Epidermal melanocyte (primary cell): ENCODE results near the gene BAG1.

Source experiments
- DNase-seq: peaks from one replicate; pipeline ENCODE4 v3.0.0; 2011; ENCODE audit warnings: low spot score; ENCODE audit not compliant: insufficient read length

BAG1 gene

GRCh38 chr9:33264473-33265177, at the start of gene BAG1, which contains the start of gene CHMP5:
BAG1 (minus strand) TSS chr9:33264708.
CHMP5 (plus strand) TSS chr9:33265049; CDS start chr9:33265079, 30 bp downstream.
- peak; percentile 96 for DNase-seq

GRCh38 chr9:33311953-33312352, 47.4 kb upstream of the BAG1 start:
- DNase-seq: no peak

DNA sequence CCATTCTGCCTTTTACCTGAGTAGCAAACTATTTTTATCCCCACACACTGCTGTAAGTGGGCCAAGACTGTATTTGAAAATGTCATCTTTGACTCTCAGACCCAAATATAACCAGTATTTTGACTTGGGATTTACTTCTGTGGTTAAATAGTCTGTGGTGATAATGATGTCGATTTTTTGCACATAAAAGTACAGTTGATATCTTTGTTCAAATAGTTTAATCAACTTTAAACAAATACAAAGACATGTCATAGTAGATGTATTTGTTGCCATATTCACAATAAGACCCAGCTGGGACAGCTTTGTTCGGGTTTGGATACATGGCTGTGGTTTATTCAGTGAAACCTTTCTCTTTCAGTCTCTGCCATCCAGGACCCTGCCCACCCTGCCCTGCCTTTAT, 46.2 kb upstream of the BAG1 start:
- DNase-seq: no peak

DNA sequence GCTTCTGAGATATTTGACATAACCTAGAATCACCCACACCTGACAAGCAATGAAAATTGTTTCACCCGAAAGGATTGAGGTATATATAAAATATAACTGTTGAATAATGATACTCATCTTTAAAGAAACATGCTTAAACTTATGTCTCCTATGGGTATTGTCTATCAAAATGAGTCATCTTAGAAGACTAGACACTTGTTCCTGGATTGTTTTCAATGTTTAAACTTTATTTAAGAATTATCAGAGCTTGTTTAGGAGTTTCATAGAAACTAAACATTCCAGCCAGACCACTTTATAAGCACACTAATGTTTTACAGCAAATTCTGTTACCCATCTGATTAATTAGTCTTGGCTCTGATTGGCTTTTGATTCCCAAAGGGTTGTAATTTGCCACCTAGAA, 45.4 kb upstream of the BAG1 start:
- DNase-seq: no peak

DNA sequence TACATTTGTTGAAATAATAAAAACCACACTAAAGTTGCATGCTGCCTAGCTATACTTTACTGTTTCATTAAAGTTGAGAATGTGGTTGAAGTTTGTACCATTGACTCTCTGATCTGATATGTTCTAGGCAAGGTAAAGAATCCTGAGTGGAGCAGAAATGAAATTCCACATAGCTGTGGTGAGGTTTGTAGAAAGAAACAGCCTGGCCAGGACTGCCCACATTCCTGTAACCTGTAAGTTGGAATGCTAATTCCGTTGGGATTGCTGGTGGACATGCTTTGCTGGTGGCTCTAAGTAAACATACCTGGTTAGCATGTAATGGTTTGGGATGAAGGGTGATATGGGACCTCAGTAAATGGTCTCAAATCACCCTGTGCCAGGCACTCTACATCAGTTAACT, 42.6 kb upstream of the BAG1 start:
- DNase-seq: no peak

- no peak for DNase-seq
Observed at GRCh38 chr9:33306037-33306436, 41.5 kb upstream of the BAG1 start.

DNA sequence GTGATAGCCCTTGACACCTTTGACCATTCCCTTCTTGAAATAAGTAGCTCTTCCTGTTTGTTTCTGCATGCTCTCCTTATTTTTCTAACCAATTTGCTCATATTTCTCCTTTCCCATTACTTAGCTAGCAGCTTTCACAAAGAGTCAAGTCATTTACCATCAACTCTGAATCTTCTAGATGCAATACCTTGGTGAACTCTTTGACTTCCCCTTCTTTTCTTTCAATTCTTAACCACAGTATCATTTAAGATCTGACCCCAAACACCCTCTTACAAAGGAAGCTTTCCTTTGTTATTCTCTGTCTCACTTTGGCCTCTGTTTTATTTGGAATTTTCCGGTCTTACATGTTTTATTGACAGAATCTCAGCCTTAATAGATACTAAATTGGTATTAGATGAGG, 39.9 kb upstream of the BAG1 start:
- DNase-seq: no peak

DNA sequence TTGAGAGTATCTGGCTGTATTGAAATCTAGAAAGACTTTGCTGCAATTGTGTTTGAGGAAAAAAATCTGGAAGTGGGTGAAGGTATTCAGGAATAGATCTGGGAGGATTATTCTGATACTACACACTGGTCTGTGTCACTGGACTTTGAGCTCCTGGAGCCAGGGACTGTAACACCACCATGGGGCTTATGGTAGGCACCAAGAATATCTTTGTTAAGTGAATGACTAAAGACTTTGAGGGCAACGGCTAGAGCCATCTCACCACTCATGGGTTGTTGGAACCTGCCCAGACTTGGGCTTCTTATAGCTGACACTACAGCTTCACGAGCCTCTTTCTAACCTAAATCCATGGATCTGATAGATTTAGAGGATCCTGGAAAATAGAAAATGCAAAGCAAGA, 36.0 kb upstream of the BAG1 start:
- DNase-seq: no peak

- no peak for DNase-seq
Observed at GRCh38 chr9:33297432-33297831, 32.9 kb upstream of the BAG1 start.

GRCh38 chr9:33295571-33295970, 31.1 kb upstream of the BAG1 start:
- no peak for DNase-seq

GRCh38 chr9:33294670-33295432, 30.3 kb upstream of the BAG1 start:
- DNase-seq: no peak

DNA sequence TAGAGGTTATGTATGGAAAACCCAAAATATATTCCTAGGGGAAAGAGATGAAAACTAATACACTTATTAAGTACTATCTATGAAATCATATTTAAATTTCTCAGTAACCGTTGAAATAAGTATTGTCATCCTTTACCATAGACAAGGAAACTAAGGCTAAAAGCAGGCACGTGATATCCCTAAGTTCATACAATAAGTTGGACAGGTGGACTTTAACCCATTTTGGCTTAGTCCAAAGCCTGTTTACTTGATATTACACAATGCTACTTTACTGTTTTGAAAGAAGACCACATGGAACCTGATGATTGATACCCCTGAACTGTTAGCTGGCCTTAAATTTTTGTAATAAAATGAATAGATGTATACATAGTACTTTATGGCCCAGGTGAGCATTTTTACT, 29.3 kb upstream of the BAG1 start:
- no peak for DNase-seq

GRCh38 chr9:33291901-33292300, 27.4 kb upstream of the BAG1 start:
- no peak for DNase-seq

- no peak for DNase-seq
Observed at GRCh38 chr9:33291031-33291397, 26.5 kb upstream of the BAG1 start.

DNA sequence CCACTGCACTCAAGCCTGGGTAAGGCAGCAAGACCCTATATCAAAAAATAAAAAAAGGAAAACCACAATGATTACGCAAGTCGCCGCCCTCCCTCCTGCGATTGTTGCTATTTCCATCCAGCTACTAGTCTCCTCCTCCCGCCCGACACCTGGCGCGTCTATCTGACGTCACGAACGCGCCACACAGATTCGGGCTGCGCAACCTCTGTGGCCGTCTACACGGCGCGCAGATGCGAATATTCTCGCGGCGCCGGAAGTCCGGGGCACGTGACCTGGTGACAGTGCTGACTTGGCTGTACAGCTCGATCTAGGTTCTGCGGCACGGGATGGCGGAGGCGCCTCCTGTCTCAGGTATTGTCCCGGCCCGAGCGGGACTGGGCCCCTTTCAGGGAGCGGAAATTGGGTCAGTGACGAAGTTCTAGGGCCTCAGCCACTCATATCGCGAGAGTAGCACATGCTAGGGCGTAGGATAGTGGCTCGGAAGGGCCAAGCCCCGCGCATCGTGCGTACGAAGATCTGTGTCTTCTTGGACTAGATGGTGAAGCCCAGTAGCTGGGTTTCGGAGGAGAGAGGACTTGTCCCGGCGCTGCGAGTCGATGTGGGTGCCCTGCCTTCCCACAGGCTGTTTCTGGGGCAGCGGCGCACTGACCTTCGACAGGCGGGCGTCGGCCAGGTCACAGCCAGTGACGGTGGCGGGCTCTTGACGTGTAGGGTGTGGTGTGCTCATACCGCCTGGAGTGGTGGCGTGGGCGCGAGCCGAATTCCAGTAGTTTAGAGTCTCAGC, 25.9 kb upstream of the BAG1 start, which contains the start of gene NFX1:
NFX1 (plus strand) TSS at position 270 of the 784 bp plus-strand sequence; CDS start at position 327, 57 bp downstream.
- DNase-seq: peak; percentile 92

- DNase-seq: no peak
Observed at GRCh38 chr9:33289936-33290246, 25.4 kb upstream of the BAG1 start.

GRCh38 chr9:33289496-33289895, 25.0 kb upstream of the BAG1 start:
- DNase-seq: no peak

GRCh38 chr9:33288828-33289483, 24.4 kb upstream of the BAG1 start:
- no peak for DNase-seq

GRCh38 chr9:33288235-33288634, 23.7 kb upstream of the BAG1 start:
- DNase-seq: no peak

DNA sequence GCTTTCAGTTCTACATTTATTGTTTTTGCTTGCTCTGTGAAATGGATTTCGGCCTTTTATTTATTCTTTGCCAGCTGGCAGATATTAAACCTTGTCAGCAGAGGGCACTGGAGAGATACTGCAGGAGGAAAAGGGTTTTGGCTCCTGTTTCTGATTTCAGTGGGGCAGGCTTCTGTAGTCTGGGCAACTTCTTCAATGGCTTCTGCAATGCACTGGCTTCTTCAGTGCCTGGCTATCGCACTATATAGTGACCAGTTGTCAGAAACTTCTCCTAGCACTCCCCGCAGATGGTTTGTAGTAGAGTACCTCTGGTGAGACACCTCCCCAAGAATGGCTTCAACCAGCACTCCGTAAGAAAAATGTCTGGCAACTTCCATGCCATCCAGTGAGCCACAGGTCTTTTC, 22.6 kb upstream of the BAG1 start:
- peak; percentile 75 for DNase-seq

GRCh38 chr9:33285502-33285901, 21.0 kb upstream of the BAG1 start:
- no peak for DNase-seq

GRCh38 chr9:33277484-33277883, 13.0 kb upstream of the BAG1 start:
- no peak for DNase-seq
